Measurements from ENCODE around the gene ATP11B. TPM values are rescaled to one million over a fixed set of nuclear protein-coding genes. Genes with fewer than 3 reads are reported as not detected.

Gene ATP11B
- total and polyA plus RNA-seq, 9 of the 15 experiments (the other 6 are each of a cell fraction or from before 2014, with no cell fraction given), result 11.9 to 68.7 (median 41.8) TPM

DNA sequence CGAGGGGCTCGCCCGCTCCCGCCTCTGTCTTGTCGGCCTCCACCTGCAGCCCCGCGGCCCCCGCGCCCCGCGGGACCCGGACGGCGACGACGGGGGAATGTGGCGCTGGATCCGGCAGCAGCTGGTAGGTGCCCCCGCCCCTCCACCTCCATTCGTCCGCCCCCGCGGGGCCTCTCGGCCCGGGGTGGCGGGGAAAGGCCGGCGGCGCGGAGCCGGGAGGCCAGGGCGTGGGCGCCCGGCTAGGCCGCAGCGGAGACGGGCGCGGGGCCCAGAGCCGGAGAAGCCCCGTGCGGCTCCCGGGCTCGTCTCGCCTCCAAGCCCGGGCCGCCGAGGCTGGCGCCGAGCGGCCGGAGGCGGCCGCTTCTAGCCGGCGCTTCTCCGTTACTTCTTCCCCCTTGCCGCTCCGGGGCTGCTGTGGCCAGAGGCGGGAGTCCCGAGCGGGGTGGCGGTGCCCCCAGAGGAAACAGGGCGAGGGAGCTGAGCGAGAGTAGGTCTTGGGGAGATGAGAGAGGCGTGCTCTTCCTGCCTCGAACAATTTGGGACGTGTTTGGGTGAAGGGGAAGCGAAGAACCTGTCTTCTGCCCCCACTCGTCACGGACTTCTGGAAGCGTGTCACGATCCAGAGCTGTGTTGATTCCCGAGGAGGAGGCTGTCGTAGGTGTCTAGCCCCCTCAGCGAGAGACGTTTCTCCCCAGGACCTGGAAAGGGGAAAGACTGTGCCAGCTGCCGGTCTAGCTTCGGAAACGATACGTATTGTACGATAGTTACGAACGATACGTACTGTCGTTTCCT, 555 bp downstream of the ATP11B start (continued):
- TF ChIP-seq, protein P1, sequence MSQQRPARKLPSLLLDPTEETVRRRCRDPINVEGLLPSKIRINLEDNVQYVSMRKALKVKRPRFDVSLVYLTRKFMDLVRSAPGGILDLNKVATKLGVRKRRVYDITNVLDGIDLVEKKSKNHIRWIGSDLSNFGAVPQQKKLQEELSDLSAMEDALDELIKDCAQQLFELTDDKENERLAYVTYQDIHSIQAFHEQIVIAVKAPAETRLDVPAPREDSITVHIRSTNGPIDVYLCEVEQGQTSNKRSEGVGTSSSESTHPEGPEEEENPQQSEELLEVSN (IDR thresholded peaks at IDR 0.05; ENCODE audit: borderline replicate concordance in 1 of 2, extremely low read depth in 1 of 2, insufficient read depth in 1 of 2, insufficient read length in 1 of 2, low read depth in 1 of 2, low read length in 1 of 2, poor library complexity in 1 of 2, severe bottlenecking in 1 of 2), result peak in 1 of 2 experiments; percentile 57
- peak; percentile 82; the same call in 1 of the 2 replicates for TF ChIP-seq PHF8 (IDR thresholded peaks at IDR 0.05; ENCODE audit: borderline replicate concordance, low read length)
- TF ChIP-seq POLR2A (conservative IDR thresholded peaks at IDR 0.05), result 0 out of 2 replicates have a peak, but pooled peaks have one; percentile 56
- TF ChIP-seq ZBED1 (IDR thresholded peaks at IDR 0.05), result peak; percentile 79; the same call in 1 of the 2 replicates
- TF ChIP-seq, protein P2, sequence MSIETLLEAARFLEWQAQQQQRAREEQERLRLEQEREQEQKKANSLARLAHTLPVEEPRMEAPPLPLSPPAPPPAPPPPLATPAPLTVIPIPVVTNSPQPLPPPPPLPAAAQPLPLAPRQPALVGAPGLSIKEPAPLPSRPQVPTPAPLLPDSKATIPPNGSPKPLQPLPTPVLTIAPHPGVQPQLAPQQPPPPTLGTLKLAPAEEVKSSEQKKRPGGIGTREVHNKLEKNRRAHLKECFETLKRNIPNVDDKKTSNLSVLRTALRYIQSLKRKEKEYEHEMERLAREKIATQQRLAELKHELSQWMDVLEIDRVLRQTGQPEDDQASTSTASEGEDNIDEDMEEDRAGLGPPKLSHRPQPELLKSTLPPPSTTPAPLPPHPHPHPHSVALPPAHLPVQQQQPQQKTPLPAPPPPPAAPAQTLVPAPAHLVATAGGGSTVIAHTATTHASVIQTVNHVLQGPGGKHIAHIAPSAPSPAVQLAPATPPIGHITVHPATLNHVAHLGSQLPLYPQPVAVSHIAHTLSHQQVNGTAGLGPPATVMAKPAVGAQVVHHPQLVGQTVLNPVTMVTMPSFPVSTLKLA (conservative IDR thresholded peaks at IDR 0.05), result peak in 1 of 2 experiments; percentile 36; a peak in 2 of 4 replicates
- no peak for TF ChIP-seq NFRKB (IDR thresholded peaks at IDR 0.05; ENCODE audit: low read depth)
- TF ChIP-seq KHSRP (IDR thresholded peaks at IDR 0.05), result no peak
- TF ChIP-seq L3MBTL2 (IDR thresholded peaks at IDR 0.05), result 0 out of 2 replicates have a peak, but pooled peaks have one; percentile 26
- TF ChIP-seq ELF4 (CRISPR knock-in tag; IDR thresholded peaks at IDR 0.05), result no peak
- peak; percentile 85 for TF ChIP-seq ZFX (CRISPR knock-in tag; IDR thresholded peaks at IDR 0.05)
- TF ChIP-seq, protein P3, sequence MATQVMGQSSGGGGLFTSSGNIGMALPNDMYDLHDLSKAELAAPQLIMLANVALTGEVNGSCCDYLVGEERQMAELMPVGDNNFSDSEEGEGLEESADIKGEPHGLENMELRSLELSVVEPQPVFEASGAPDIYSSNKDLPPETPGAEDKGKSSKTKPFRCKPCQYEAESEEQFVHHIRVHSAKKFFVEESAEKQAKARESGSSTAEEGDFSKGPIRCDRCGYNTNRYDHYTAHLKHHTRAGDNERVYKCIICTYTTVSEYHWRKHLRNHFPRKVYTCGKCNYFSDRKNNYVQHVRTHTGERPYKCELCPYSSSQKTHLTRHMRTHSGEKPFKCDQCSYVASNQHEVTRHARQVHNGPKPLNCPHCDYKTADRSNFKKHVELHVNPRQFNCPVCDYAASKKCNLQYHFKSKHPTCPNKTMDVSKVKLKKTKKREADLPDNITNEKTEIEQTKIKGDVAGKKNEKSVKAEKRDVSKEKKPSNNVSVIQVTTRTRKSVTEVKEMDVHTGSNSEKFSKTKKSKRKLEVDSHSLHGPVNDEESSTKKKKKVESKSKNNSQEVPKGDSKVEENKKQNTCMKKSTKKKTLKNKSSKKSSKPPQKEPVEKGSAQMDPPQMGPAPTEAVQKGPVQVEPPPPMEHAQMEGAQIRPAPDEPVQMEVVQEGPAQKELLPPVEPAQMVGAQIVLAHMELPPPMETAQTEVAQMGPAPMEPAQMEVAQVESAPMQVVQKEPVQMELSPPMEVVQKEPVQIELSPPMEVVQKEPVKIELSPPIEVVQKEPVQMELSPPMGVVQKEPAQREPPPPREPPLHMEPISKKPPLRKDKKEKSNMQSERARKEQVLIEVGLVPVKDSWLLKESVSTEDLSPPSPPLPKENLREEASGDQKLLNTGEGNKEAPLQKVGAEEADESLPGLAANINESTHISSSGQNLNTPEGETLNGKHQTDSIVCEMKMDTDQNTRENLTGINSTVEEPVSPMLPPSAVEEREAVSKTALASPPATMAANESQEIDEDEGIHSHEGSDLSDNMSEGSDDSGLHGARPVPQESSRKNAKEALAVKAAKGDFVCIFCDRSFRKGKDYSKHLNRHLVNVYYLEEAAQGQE (IDR thresholded peaks at IDR 0.05; ENCODE audit: borderline replicate concordance), result peak; percentile 60
- TF ChIP-seq, protein P3 (CRISPR knock-in tag; IDR thresholded peaks at IDR 0.05; ENCODE audit: low read depth), result no peak
- TF ChIP-seq NR4A1 (CRISPR knock-in tag; IDR thresholded peaks at IDR 0.05), result 0 out of 2 replicates have a peak, but pooled peaks have one; percentile 10
- 0 out of 2 replicates have a peak, but pooled peaks have one; percentile 33 for TF ChIP-seq NR4A1 (tag; IDR thresholded peaks at IDR 0.05)
